ENCODE results near the gene CCDC28B. TPM values are rescaled to one million over a fixed set of nuclear protein-coding genes. Genes with fewer than 3 reads are reported as not detected.

Gene CCDC28B
- polyA plus RNA-seq, 2 of the 4 experiments (the other 2 are of a cell fraction): 1.2 to 4.4 TPM

GRCh38 chr1:32195531-32195930 is 4.9 kb upstream of the CCDC28B start (continued):
- TF ChIP-seq NPAS2 (CRISPR knock-in tag; IDR thresholded peaks at IDR 0.05; ENCODE audit: borderline replicate concordance) (no peak), HOXB13 (CRISPR knock-in tag; IDR thresholded peaks at IDR 0.05; ENCODE audit: low read depth) (no peak), HMGXB4 (CRISPR knock-in tag; IDR thresholded peaks at IDR 0.05; ENCODE audit: borderline replicate concordance) (no peak), NFE2L2 (conservative IDR thresholded peaks at IDR 0.05; ENCODE audit: low read length) (no peak), CEBPB (IDR thresholded peaks at IDR 0.05) (no peak), USF2 (IDR thresholded peaks at IDR 0.05) (no peak), POLR2A (IDR thresholded peaks at IDR 0.05; ENCODE audit: low read length) (no peak)

GRCh38 chr1:32195972-32196823 is 4.2 kb upstream of the CCDC28B start:
- Histone ChIP-seq H3K9me3 (no peaks in the 10 kb centered on the region), H3K4me3 (no peak overlapping the region), H3K27ac (no peak overlapping the region), H3K4me1 (0 out of 3 replicates have a peak, but pooled peaks cover 5% of the 10 kb centered on the region), H3K4me2 (no peak overlapping the region)
- POLR2A ChIA-PET: interaction anchor here (1.5 kb wide), 1 partner anchor 20 kb away, joined by 5 read pairs; no protein-coding TSS in a partner anchor
- CTCF ChIA-PET: no interaction called here
- FAIRE-seq (no peak), ATAC-seq (no peak), DNase-seq (ENCODE audit: low read depth in 1 of 2, low spot score in 1 of 2) (no peak)
- TF ChIP-seq PHF8 (IDR thresholded peaks at IDR 0.05; ENCODE audit: borderline replicate concordance, low read depth) (no peak), GATA3 (IDR thresholded peaks at IDR 0.05; ENCODE audit: borderline replicate concordance) (no peak), ATOH8 (CRISPR knock-in tag; IDR thresholded peaks at IDR 0.05; ENCODE audit: low read depth) (no peak), NR3C1 (IDR thresholded peaks at IDR 0.05) (no peak), ZNF302 (CRISPR knock-in tag; IDR thresholded peaks at IDR 0.05) (no peak), PBX3 (IDR thresholded peaks at IDR 0.05) (no peak), FOSB (CRISPR knock-in tag; IDR thresholded peaks at IDR 0.05) (no peak), FOXS1 (CRISPR knock-in tag; IDR thresholded peaks at IDR 0.05) (no peak), EP300 (IDR thresholded peaks at IDR 0.05) (no peak), POLR2A (IDR thresholded peaks at IDR 0.05; ENCODE audit: low read length) (no peak), MAFK (IDR thresholded peaks at IDR 0.05; ENCODE audit: partially characterized antibody) (no peak), JUNB (IDR thresholded peaks at IDR 0.05) (no peak)

GRCh38 chr1:32197074-32197473 is 3.3 kb upstream of the CCDC28B start:
- no peak for FAIRE-seq
- Histone ChIP-seq H3K27ac (no peak overlapping the region), H3K4me3 (no peak overlapping the region), H3K4me2 (no peak overlapping the region), H3K9me3 (no peaks in the 10 kb centered on the region), H3K4me1 (0 out of 3 replicates have a peak, but pooled peaks cover 5% of the 10 kb centered on the region)
- DNase-seq (ENCODE audit: low read depth in 1 of 2, low spot score in 1 of 2): no peak
- no peak for TF ChIP-seq USF2 (IDR thresholded peaks at IDR 0.05)
- no peak for TF ChIP-seq EHF (CRISPR knock-in tag; IDR thresholded peaks at IDR 0.05)
- no peak for TF ChIP-seq MYC (IDR thresholded peaks at IDR 0.05; ENCODE audit: borderline replicate concordance, low read length)
- no peak for TF ChIP-seq SREBF2 (IDR thresholded peaks at IDR 0.05)
- no peak for TF ChIP-seq BHLHE40 (IDR thresholded peaks at IDR 0.05; ENCODE audit: low read depth, low read length)
- TF ChIP-seq HDAC2 (IDR thresholded peaks at IDR 0.05): no peak
- TF ChIP-seq CHD2 (IDR thresholded peaks at IDR 0.05; ENCODE audit: low read length, partially characterized antibody): no peak
- TF ChIP-seq KDM1A (IDR thresholded peaks at IDR 0.05; ENCODE audit: low read depth): no peak
- no peak for TF ChIP-seq FOSB (CRISPR knock-in tag; IDR thresholded peaks at IDR 0.05)
- no peak for TF ChIP-seq GATA3 (IDR thresholded peaks at IDR 0.05; ENCODE audit: borderline replicate concordance)
- TF ChIP-seq TP53 (CRISPR knock-in tag; IDR thresholded peaks at IDR 0.05): no peak
- TF ChIP-seq CBX2 (IDR thresholded peaks at IDR 0.05; ENCODE audit: borderline replicate concordance, low read depth): no peak
- no peak for TF ChIP-seq EHMT2 (IDR thresholded peaks at IDR 0.05; ENCODE audit: low read depth)
- no peak for TF ChIP-seq FOSL2 (IDR thresholded peaks at IDR 0.05)
- TF ChIP-seq FOSL2 (CRISPR knock-in tag; IDR thresholded peaks at IDR 0.05): no peak
- no peak for TF ChIP-seq JUN (IDR thresholded peaks at IDR 0.05)
- TF ChIP-seq ZC3H11A (IDR thresholded peaks at IDR 0.05): no peak
- 90% methylated on average over 1 of the region's 1 CpG for WGBS (ENCODE audit: missing lambda C conversion rate)
- POLR2A ChIA-PET: interaction anchor here (0.8 to 1.5 kb wide), 2 partner anchors 17 to 19 kb away, joined by 4 to 5 read pairs; partner anchors contain the start of gene TXLNA
- CTCF ChIA-PET: interaction anchor here (0.7 kb wide), 1 partner anchor 18 kb away, joined by 3 read pairs; no protein-coding TSS in a partner anchor
- ATAC-seq: no peak

Data from A549 (cell line).